ENCODE results near the gene PDE6A.

The PDE6A gene

GRCh38 chr5:149942199-149942598 lies 2.4 kb downstream of the PDE6A start:
- TF ChIP-seq, protein P1, sequence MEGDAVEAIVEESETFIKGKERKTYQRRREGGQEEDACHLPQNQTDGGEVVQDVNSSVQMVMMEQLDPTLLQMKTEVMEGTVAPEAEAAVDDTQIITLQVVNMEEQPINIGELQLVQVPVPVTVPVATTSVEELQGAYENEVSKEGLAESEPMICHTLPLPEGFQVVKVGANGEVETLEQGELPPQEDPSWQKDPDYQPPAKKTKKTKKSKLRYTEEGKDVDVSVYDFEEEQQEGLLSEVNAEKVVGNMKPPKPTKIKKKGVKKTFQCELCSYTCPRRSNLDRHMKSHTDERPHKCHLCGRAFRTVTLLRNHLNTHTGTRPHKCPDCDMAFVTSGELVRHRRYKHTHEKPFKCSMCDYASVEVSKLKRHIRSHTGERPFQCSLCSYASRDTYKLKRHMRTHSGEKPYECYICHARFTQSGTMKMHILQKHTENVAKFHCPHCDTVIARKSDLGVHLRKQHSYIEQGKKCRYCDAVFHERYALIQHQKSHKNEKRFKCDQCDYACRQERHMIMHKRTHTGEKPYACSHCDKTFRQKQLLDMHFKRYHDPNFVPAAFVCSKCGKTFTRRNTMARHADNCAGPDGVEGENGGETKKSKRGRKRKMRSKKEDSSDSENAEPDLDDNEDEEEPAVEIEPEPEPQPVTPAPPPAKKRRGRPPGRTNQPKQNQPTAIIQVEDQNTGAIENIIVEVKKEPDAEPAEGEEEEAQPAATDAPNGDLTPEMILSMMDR (IDR thresholded peaks at IDR 0.05; ENCODE audit: borderline replicate concordance, control extremely low read depth, extremely low read depth, insufficient read depth, missing control alignments): no peak
- in situ Hi-C loops (cut with MboI; ENCODE audit: low sequenced_read_pairs, unreplicated experiment): no loop called here
- no peak for DNase-seq (ENCODE audit: low spot score)

- TF ChIP-seq, protein P1 (IDR thresholded peaks at IDR 0.05; ENCODE audit: borderline replicate concordance, control extremely low read depth, extremely low read depth, insufficient read depth, missing control alignments): no peak
- DNase-seq (ENCODE audit: low spot score): no peak
- in situ Hi-C loops (cut with MboI; ENCODE audit: low sequenced_read_pairs, unreplicated experiment): no loop called here
These were observed 2.8 kb downstream of the PDE6A start for GRCh38 chr5:149941795-149942194.

- in situ Hi-C loops (cut with MboI; ENCODE audit: low sequenced_read_pairs, unreplicated experiment): no loop called here
- TF ChIP-seq, protein P1 (IDR thresholded peaks at IDR 0.05; ENCODE audit: borderline replicate concordance, control extremely low read depth, extremely low read depth, insufficient read depth, missing control alignments): no peak
- no peak for DNase-seq (ENCODE audit: low spot score)
These were observed 3.5 kb downstream of the PDE6A start for GRCh38 chr5:149940941-149941644.

GRCh38 chr5:149940077-149940574 lies 4.5 kb downstream of the PDE6A start:
- TF ChIP-seq, protein P1 (IDR thresholded peaks at IDR 0.05; ENCODE audit: borderline replicate concordance, control extremely low read depth, extremely low read depth, insufficient read depth, missing control alignments): no peak
- no peak for DNase-seq (ENCODE audit: low spot score)
- in situ Hi-C loops (cut with MboI; ENCODE audit: low sequenced_read_pairs, unreplicated experiment): no loop called here

GRCh38 chr5:149939546-149939945 lies 5.0 kb downstream of the PDE6A start:
- DNase-seq (ENCODE audit: low spot score): no peak
- in situ Hi-C loops (cut with MboI; ENCODE audit: low sequenced_read_pairs, unreplicated experiment): no loop called here
- TF ChIP-seq, protein P1 (IDR thresholded peaks at IDR 0.05; ENCODE audit: borderline replicate concordance, control extremely low read depth, extremely low read depth, insufficient read depth, missing control alignments): no peak

DNA sequence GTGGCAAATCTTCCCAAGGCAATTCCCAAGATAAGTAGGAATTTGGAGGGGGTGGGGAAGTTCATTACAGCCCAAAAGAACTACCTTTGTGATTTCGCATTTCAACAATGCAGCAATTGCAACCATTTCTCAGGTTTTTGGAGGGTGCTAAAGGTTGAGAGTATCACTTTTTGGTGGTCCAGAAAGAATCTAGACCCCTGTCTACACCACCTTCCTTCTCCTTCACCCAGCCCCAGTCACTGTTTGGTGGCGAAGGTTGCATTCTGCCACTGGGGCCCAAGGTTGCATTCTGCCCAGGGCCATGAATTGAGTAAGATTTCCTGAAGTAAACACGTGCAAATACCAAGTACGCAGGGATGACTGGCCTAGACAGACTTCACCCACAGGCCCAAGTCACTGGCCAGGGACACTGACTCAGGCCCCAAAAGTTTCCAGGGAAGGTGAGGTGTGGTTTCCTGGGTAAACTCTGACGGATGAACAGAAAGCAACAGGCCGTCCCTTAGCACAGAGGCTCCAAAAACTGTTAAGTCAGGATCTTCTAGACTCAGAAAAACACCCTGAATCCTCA lies 5.7 kb downstream of the PDE6A start:
- DNase-seq (ENCODE audit: low spot score): no peak
- in situ Hi-C loops (cut with MboI; ENCODE audit: low sequenced_read_pairs, unreplicated experiment): no loop called here
- TF ChIP-seq, protein P1 (IDR thresholded peaks at IDR 0.05; ENCODE audit: borderline replicate concordance, control extremely low read depth, extremely low read depth, insufficient read depth, missing control alignments): no peak

Measured in GM13976 (cell line).